GM18867 (cell line): Measurements from ENCODE around the gene PRPF40A.
A peak's percentile ranks its signal among the peaks of the same experiment; 100 is the strongest.

Experiments
- ATAC-seq: cut with Tn5 transposase; IDR thresholded peaks from one replicate; pipeline ENCODE4 v1.9.1; 2021; ENCODE audit warnings: mild to moderate bottlenecking, moderate library complexity; ENCODE audit not compliant: unreplicated experiment

Gene PRPF40A

DNA sequence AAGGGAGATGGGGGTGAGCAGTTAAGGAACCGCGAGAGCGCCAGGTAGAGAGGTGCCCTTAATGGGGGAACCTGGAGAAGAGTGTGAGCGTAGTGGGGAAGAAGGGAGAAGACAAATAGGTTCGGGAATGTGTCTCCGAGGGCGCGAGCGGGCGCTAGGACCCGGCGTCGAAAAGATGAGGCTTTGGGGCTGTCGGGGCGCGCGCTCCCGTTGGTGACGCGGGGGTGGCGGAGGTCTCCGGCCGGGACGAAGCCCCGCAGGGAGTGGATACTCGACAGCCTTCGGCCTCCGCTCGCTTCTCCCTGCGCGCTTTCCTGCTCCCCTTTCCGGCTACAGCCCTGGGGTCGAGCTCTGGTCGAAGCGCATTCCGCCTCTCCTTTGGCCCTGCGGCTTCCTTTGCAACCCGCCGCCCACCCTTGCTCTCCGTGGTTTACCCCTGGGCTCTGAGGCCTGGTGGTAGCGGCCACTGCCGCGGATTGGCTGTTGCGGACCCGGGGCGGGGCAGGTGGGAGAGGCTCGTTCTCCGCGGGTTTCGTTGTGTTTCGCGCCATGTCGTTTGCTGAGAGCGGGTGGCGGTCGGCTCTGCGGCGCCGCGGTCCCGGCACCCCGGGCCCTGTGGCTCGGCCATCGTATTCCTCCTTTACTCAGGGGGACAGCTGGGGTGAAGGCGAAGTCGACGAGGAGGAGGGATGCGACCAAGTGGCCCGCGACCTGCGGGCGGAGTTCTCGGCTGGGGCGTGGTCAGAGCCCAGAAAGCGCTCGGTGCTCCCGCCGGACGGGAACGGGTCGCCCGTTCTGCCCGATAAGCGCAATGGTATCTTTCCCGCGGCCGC is 1.0 kb upstream of the PRPF40A start, which contains the start of gene ARL6IP6:
Gene ARL6IP6, plus strand, starts transcription at position 545 of the 833 bp plus-strand sequence. Its CDS starts 5 bp downstream, at position 550.
- peak; percentile 70 for ATAC-seq

DNA sequence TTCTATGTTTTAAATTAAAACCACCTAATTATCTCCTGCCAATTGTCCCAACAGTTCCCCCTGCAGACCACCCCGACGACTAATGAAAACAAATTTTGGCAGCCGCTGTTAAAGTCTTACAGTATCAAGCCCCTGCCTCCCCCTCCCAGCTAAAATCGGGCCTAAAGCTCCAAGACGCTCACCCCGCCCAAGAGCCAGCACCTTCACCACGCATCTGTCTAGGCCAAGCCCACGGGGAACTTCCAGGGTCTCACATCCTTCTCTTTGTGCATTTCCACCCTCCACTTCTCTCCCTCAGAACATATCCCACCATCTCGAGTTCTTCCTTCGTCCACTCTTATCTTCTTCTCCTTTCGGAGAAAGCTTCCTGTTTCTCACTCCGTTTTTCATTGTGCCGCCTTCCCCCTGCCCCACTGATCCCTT is 445 bp downstream of the PRPF40A start:
- ATAC-seq: no peak

DNA sequence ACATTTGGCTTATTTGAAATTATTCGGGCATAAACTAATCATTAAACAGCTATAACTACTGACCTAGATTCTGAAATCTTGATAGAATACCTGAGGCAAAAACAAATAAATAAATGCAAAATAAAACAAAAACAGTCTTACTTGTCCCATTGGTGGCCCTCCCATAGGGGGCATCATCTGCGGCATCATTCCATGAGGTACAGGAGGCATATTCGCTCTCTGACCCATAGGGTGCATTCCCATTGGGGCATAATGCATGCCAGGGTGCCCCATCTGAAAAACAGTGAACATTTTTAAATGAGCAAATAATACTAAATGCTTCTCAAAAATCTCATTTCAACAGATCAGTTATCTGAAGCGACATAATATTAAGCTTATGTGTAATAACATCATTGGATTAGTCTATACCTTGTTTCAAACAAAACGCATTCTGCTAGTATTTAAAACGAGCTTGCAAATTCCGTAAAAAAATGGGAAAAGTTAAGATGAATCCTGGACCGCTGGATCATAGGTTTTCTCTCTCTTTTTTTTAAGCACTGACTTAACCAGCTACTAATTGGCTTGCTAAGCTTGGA is 1.3 kb downstream of the PRPF40A start:
- no peak for ATAC-seq

DNA sequence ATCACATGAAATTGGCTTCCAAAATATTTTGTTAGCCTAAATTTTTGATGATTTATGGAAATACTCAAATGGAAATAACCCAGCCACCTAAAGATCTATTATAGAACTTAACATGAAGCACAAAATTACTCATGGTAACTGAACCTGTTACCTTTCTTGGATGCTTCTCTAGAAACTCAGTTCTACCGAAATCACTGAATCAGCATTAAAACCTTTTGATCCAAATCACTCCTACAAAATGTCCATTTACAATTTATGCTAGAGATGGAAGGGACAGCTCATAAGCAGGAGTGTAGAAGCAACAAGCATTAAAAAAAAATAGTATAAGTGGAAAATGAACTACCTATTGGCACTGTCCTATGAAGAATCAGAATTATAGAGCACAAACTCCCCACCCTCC is 2.1 kb downstream of the PRPF40A start:
- no peak for ATAC-seq

DNA sequence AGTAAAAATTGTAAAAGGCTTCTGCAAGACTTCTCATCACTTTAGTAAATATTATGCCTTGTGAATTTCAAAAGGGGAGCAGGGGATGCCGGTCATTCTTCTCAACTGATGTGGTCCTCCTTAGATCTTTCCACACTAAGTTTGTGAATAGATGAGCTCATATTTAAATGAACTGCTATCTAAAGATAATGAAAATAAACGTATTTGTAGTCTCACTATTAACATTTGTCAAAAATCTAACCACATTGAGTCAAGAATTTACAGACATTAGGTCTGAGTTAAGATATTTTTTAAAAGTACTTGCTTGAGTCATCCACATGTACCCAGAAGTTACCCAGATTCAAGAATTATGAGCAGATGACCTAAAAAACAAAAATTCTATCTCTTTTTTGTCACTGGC is 6.5 kb downstream of the PRPF40A start:
- no peak for ATAC-seq

DNA sequence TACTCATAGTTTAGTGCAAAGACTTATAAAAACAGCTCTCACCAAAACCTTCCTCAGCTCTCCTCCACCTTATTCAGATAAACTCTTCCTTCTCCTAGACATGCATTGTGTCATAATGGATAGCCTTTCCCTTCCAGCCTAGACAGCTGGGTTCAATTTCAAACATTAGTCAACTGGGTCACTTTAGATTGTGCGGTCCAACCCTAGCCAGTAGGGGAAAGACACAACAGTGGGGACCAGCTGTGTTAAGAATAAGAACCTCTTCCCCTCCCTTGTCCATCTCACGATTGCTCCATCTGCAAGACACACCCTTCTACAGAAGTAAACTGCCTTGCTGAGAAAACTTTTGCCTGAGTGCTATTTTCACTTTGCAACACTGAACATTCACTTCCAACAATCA is 8.5 kb downstream of the PRPF40A start:
- no peak for ATAC-seq

DNA sequence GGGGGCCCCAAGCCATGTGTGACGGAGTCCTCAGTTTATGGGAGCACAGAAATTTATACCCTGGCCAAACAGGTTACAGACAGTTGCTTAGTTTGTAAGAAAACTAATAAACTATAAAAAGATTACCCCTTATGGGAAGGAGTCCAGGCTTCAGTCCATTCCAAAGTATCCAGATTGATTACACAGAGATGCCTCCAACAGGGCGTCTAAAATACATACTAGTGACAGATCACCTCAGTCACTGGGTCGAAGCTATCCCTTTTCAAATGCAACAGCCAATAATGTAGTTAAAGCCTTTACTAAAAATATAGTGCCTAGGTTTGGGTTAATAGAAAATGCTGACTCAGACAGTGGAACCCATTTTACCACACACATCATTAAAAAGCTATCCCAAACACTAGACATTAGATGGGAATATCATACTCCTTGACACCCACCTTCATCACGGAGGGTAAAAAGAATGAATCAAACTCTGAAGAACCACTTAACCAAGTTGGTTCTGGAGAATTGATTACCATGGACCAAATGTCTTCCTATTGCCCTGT is 10.7 kb downstream of the PRPF40A start:
- ATAC-seq: no peak

DNA sequence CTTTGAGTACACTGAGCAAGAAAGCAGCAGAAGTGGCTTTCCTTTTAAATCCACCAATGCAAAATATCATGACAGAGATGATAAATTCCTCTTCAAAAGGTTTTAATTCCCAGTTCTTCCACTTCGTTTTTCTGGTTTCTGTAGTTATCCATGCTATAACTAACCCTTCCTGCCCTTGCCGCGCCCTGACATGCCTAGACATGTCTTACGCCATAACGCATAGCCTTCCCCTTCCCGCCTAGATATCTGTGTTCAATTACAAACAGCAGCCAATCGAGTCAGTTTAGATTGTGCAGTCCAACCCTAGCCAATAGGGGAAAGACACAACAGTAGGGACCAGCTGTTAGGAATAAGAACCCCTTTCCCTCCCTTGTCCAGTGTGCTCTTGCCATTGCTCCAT is 16.1 kb downstream of the PRPF40A start:
- ATAC-seq: no peak

DNA sequence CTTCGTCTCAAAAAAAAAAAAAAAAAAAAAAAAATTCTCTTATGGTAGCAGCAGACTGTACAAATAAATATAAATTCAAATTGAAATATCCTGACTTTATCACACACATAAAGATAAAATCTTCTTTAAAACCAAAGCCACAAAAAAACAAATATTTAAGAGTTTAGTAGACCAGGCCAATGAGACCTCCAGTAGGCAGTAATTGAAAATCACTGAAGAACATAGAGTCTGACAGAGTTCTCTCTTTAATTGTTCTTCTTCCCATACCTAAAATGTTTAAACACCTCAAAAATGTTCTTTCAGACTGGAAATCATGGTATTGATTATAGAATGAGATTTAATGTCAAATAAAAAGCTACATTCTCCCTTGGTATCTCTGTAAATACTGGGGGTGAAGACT is 20.8 kb downstream of the PRPF40A start:
- ATAC-seq: no peak

DNA sequence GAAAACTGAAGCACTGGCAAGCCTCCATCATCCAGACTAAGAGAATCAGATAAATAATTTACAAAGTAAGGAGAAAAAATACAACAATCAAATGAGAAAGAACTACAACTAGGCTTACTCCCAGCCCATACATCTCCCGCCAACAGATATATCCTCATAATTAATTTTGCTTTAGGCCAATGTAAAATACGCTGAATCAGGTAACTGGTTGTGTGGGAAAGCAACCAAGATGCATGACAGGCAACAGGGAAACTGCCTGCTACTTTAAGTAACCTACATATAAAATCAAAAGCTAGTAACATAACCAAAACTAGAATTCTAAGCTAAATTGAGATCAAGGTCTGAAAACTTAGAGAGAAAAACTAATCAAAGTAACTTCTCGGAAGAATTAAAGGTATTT is 21.5 kb downstream of the PRPF40A start:
- ATAC-seq: no peak

DNA sequence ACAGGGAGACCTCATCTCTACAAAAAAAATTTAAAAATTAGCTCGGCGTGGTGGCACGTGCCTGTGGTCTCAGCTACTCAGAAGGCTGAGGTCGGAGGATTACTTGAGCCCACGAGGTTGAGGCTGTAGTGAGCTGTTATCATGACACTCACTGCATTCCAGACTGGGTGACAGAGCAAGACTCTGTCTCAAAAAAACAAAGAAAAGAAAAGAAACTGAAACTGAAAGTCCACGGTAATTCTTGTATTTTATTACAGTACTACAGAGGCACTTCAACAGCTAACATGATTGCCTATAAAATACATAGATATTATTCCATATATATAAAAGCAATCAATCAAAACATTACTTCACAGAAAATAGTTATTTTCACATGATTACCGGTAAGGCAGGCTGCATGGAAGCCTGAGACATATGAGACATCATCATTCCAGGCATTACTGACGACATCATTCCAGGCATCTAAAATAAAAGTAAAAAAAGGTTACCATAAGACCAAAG is 23.1 kb downstream of the PRPF40A start:
- peak; percentile 68 for ATAC-seq

DNA sequence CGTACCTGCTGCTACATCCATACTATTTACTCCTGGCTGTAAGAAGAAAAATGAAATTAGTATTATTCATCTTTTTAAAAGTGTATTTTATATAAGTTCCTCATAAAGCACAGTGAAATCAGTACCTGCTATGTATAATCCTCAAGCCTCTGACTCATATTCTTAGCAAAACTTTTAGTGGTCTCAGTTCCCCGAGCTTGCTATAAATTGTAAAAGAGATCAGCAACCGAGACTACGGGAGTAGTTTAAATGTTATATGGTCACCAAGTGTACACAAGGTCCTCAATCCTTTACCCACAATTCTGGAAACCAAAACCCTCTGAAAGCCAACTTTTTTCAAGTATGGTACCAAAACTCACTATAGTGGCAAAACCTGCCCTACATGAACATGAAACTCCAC is 24.2 kb downstream of the PRPF40A start:
- peak; percentile 84 for ATAC-seq

DNA sequence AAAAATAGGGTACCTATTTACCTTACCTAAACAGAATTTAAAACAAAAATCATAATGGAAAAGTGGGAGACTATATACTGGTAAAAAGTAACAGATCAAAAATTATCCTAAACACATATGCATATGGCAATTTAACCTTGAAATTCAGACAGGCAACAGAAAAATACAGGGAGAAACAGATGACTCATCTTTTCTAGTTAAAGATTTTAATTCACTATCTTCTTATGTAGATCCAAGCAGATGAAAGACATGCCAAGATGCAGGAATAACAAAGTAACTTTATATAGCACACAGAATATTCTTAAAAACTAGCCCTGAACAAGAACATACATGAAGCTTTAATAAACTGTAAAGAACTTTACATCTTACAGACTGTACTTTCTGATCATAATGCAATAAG is 30.9 kb downstream of the PRPF40A start:
- no peak for ATAC-seq

DNA sequence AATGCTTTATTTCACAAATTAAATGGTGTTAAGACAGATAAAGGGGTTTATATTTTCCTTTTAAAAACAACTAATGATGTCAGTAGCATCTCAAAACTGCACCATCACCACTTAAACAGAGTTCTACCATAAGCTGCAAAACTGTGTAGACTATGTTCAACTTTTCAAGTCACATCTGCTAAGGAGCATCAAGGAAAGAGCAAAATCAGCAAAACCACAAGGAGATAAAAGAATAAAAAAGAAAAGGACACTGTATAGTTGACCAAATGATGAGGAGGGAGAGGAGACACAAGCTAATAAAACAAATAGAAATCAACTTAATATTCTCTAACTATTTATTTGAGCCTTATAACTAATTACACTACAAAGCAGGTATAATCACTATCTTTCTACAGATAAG is 33.9 kb downstream of the PRPF40A start:
- no peak for ATAC-seq

DNA sequence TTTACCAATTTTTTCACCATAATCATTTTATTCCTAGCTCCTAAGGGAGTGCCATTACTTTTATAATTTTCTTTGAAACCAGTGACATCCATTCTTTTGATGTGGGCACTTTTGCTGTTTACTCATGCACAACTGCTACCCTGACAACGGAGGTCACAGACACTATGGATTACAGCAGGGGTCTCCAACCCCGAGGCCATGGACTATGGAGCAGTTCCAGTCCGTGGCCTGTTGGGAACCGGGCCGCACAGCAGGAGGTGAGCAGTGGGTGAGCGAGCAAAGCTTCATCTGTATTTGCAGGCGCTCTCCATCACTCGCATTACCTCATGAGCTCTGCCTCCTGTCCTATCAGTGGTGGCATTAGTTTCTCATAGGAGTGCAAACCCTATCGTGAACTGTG is 34.6 kb downstream of the PRPF40A start:
- ATAC-seq: no peak

DNA sequence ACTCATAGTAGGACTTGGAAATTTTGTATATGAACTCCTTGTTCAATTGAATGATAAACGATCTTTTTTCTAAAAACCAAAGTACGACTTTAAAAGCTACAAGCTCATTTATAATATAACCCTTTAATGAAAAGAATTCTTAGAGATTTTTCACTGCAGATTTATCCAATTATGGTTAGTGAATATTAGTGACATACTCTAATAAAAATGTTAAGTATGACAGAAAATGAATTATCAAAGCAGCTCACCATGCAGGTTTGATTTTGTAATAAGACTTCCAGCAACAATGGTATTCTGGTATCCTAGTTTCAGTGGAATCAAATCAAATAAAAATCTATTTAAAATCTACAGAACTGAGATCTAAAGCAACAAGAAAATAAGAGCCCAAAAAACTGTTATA is 38.5 kb downstream of the PRPF40A start:
- no peak for ATAC-seq

DNA sequence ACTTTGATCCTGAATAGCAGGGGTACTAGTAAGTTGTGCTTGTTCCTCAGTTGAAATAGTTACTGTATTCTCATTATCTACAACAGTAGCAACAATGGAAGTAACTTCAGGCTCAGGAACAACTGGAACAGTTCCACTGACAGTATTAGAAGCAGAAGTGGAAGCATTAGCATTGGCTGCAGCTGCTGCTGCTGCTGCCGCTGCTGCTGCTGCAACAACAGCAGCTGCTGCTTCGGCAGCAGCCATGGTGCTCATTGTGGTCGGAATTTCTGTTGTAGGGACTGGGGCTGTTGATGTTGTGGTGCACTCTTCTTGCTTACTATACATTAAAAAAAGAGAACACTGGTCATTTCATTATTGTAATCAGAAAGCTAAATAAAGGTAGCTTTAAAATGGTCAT is 40.8 kb downstream of the PRPF40A start:
- no peak for ATAC-seq

DNA sequence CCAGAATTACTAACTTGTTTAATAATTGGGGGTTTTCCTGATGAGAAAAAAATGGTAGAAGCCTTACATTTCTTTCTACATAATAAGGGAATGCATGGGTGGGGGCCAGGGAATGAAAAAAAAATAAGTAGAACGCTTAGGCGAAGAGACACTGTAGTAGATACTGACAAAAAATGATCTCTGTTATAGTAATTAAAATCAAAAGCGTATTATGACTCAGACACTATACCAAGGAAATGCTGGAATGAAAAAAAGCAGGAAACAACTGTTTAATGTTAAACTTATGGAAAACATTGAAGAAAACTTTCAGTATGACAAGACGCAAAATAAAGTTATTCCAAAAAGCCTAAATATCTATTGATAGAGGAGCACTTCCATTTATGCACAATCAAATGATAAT is 42.9 kb downstream of the PRPF40A start:
- no peak for ATAC-seq

DNA sequence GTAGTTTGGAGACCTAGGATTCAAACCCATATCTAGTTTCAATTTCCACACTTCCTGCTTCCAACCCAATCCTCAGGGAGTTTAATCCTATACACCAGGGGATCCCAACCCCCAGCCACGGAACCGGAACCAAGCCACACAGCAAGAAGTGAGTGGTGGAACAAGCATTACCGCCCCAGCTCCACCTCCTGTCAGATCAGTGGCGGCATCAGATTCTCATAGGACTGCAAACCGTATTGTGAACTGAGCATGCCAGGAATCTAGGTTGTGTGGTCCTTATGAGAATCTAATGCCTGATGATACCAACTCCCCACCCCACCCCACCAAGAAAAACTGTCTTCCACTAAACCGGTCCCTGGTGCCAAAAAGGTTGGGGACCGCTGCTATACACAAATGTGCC is 52.5 kb downstream of the PRPF40A start:
- no peak for ATAC-seq

DNA sequence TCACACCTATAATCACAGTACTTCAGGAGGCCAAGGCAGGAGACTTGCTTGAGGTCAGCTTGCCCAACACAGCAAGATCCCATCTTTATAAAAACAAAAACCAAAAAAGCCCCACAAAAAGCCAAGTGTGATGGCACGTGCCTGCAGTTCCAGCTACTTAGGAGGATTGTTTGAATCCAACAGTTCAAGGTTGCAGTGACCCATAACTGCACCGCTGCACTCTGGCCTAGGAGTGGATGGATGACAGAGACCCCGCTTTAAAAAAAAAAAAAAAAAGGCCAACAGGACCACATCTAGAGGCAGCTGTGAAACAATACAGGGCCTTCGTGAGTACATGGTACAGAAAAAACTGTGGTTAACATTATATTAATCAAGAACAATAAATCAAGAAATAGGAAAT is 56.2 kb downstream of the PRPF40A start:
- ATAC-seq: no peak

DNA sequence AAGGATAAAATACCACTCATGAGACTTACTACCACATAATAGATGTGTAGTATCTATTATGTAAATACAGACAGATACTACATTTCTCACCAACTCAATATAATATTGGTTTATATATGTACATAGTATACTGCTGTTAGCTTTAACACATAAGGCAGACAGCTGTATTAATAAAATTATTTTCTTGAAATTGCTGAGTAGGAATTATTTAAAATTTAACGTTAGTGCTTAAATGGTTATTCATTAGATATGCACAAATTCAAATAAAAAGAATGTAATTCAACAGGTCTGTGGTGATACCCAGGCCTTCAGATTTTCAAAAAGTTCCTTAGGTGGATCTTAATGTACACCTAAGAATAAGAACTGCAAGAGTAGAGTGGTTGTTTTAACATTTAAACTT is 59.0 kb downstream of the PRPF40A start:
- no peak for ATAC-seq

DNA sequence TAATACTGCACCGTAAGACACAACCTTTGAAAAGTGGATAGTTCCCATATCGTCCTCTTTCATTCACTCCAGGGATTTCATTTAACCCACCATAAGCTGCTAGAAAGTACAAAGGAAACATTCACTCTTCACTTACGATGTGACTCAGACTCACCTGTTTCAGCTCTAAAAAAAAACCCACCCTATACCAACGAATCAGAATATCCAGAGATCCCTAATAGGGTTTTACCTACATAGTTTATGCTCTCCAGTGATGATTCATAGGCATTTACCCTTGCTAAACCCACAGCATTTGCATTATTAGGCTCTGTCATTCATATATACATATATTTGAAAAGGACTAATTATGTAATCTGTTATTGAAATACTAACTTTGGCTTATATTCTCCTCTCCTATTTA is 60.2 kb downstream of the PRPF40A start:
- ATAC-seq: no peak
